Head of caudate nucleus (tissue), 42 donors: ENCODE measurements around the gene CTNNA3.

Experiments used
- DNase-seq, 42 donors: peaks; one replicate each; pipeline versions ENCODE4 v3.0.0 to v3.0.0-alpha.2; 2020 to 2021; ENCODE audit warnings: mixed read lengths in 7 of 42
- intact Hi-C: fragments of 100-400 bp; cut with DNase I; formaldehyde crosslinking; loops from one replicate; pipeline ENCODE4 v1.15.0; 2022

Gene CTNNA3

GRCh38 chr10:67098461-67098860 is 597.5 kb downstream of the CTNNA3 start:
- no peak for DNase-seq
- intact Hi-C loops: no loop called here

GRCh38 chr10:67095531-67095930 is 600.5 kb downstream of the CTNNA3 start:
- intact Hi-C loops: no loop called here
- DNase-seq: no peak

- peak in 4 of 42 donors; percentile 7 to 44 (median 22) for DNase-seq
- intact Hi-C loops: no loop called here
Observed at GRCh38 chr10:67088036-67088435, 608.0 kb downstream of the CTNNA3 start.

GRCh38 chr10:67087135-67087425 is 608.9 kb downstream of the CTNNA3 start:
- intact Hi-C loops: no loop called here

GRCh38 chr10:67086327-67087134 is 609.5 kb downstream of the CTNNA3 start:
- DNase-seq: no peak
- intact Hi-C loops: no loop called here

More at GRCh38 chr10:67087135-67087425, 608.9 kb downstream of the CTNNA3 start:
- no peak for DNase-seq

GRCh38 chr10:67079126-67079525 is 616.9 kb downstream of the CTNNA3 start:
- DNase-seq: peak in 36 of 42 donors; percentile 7 to 79 (median 36)
- intact Hi-C loops: no loop called here

- DNase-seq: no peak
- intact Hi-C loops: no loop called here
Observed at GRCh38 chr10:67077376-67077775, 618.6 kb downstream of the CTNNA3 start.

- intact Hi-C loops: no loop called here
- DNase-seq: no peak
Observed at GRCh38 chr10:67076144-67076543, 619.9 kb downstream of the CTNNA3 start.

- intact Hi-C loops: no loop called here
- DNase-seq: no peak
Observed at GRCh38 chr10:67075491-67075971, 620.5 kb downstream of the CTNNA3 start.

- intact Hi-C loops: no loop called here
Observed at GRCh38 chr10:67072654-67073053, 623.3 kb downstream of the CTNNA3 start.

GRCh38 chr10:67050415-67050814 is 645.6 kb downstream of the CTNNA3 start:
- intact Hi-C loops: no loop called here
- peak in 3 of 42 donors; percentile 9 to 30 (median 12) for DNase-seq

More at GRCh38 chr10:67072654-67073053, 623.3 kb downstream of the CTNNA3 start:
- DNase-seq: no peak

- no peak for DNase-seq
- intact Hi-C loops: no loop called here
Observed at GRCh38 chr10:67049988-67050387, 646.0 kb downstream of the CTNNA3 start.

GRCh38 chr10:67046507-67046906 is 649.5 kb downstream of the CTNNA3 start:
- no peak for DNase-seq
- intact Hi-C loops: no loop called here

- DNase-seq: no peak
- intact Hi-C loops: no loop called here
Observed at GRCh38 chr10:67045404-67045803, 650.6 kb downstream of the CTNNA3 start.

- intact Hi-C loops: no loop called here
Observed at GRCh38 chr10:67043041-67043440, 653.0 kb downstream of the CTNNA3 start.

GRCh38 chr10:67036808-67037207 is 659.2 kb downstream of the CTNNA3 start:
- intact Hi-C loops: no loop called here

More at GRCh38 chr10:67043041-67043440, 653.0 kb downstream of the CTNNA3 start:
- no peak for DNase-seq

GRCh38 chr10:67033878-67034277 is 662.1 kb downstream of the CTNNA3 start:
- intact Hi-C loops: no loop called here
- peak in 1 of 42 donors; percentile 23 for DNase-seq

More at GRCh38 chr10:67036808-67037207, 659.2 kb downstream of the CTNNA3 start:
- no peak for DNase-seq

GRCh38 chr10:67022099-67022498 is 673.9 kb downstream of the CTNNA3 start:
- intact Hi-C loops: no loop called here
- DNase-seq: no peak

GRCh38 chr10:67017218-67017617 is 678.8 kb downstream of the CTNNA3 start:
- DNase-seq: no peak
- intact Hi-C loops: no loop called here

GRCh38 chr10:67015225-67015624 is 680.8 kb downstream of the CTNNA3 start:
- DNase-seq: no peak
- intact Hi-C loops: no loop called here

- intact Hi-C loops: no loop called here
- no peak for DNase-seq
Observed at GRCh38 chr10:67011981-67012380, 684.0 kb downstream of the CTNNA3 start.
